ENCODE measurements around the gene SIX4.

The SIX4 gene

DNA sequence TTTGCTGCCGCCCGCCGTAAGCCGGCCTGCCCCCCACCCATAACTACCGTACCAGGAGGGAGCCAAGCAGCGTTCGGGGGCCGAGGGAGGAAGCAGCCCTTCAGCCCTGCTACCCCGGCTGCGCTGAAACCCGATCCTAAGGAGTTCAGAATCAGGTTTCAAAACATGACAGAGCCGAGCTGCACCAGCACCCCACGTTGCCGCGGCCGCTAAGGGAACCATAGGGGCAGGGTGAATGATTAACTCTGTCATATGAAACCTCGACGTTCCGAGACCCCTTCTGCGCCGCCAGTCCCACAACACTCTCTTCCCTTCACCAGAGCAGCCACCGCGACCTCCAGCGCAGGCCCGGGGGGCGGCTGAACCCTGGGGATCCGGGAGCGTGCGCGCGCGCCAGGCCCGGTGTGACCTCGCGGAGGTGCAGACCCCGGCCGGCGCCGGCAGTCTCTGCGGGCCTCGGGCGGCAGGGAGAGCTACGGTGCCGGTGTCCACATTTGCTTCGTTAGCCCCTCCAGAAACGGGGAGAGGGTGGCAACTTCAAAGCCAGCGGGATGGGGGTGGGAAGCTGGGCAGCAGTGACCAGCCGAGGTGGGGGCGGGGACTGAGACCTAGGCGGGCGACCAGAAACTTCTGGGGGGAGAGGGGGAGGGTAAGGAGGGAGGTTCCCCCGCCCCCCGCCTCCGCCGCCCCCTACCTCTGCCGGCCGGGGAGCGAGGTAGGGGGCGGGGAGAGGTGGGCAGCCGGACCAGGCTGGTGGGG is 1.6 kb downstream of the SIX4 start:
- no peak for DNase-seq (ENCODE audit: low read depth in 1 of 2, low spot score in 1 of 2)

- DNase-seq (ENCODE audit: low read depth in 1 of 2, low spot score in 1 of 2) = no peak
These were observed 2.1 kb downstream of the SIX4 start for GRCh38 chr14:60722107-60722356.

DNA sequence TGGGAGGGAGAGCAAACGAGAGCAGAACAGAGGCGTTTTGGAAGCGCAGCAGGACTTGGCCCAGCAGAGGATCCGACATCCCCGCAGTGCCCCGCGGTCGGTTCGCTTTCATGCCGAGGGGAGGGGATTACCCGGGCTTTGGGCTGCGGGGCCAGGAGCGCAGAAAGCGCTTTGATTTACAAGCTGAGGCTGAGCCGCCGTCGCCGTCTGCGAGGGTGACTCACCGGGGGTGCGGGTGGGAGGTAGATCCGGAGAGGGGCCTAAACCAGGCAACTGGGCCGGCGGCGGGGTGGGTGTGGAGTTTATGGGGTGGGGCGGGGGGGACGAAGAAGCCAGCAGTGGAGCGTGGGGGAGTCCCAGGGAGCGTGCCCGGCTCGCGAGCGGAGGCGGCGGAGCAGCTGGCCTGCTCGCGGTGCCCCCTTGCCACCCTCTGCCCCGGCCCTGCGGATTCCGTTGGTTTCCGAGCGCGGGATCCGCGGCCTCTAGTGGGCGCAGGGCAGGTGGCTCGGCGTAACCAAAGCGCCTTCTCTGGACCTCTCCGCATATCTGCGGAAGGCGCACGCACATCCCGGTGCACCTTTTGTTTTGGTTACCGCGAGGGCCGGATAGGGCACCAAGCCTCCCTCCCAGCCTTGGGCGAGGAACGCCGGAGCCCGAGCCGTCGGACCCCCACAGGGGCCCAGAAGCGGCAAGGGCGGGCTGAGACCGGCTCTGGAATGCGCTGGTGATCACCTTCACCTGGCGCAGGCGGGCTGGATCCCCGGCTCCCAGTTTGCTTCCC is 2.6 kb downstream of the SIX4 start:
- DNase-seq (ENCODE audit: low read depth in 1 of 2, low spot score in 1 of 2) = peak in 1 of 2 donors; percentile 35

- DNase-seq (ENCODE audit: low read depth in 1 of 2, low spot score in 1 of 2) = no peak
These were observed 3.2 kb downstream of the SIX4 start for GRCh38 chr14:60720962-60721325.

DNA sequence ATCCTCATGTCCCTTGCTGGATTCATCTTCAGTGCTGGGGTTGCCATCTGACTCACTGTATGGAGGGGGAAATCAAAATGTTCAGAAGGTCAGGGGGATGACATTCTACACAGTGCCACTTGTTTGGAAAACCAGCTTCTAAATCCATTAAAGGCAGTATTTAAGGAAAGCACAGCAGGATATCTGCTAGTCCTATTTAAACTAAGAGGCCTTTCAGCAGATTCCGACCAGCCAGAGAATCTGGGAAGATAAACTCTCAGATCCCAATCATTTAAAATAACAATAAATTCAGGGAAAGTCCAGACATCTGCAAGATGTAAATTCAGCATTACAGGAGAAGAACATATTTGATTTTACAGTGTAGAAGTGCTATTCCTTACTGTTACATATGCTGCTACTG is 3.8 kb downstream of the SIX4 start:
- no peak for DNase-seq (ENCODE audit: low read depth in 1 of 2, low spot score in 1 of 2)

GRCh38 chr14:60713513-60713912 is 10.6 kb downstream of the SIX4 start:
- no peak for DNase-seq (ENCODE audit: low read depth in 1 of 2, low spot score in 1 of 2)

DNA sequence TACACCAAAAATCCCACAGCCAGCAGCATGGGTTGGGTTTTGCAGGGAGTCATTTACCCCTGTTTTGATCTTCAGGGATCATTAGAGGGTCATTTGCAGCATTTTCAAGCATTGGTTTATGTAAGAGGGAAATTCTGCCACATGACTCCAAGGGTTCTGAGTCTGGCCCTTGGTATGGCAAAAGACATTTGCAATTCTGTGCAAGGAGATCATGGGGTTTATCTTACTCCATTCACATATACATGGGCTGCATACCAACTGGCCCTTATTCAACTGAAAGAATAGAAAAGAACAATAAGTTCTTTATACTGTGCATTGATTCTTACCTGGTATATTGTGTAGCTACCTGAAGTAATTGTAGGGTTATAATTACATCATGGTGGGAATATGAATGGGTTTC is 13.7 kb downstream of the SIX4 start:
- no peak for DNase-seq (ENCODE audit: low read depth in 1 of 2, low spot score in 1 of 2)

- DNase-seq (ENCODE audit: low read depth in 1 of 2, low spot score in 1 of 2) = no peak
These were observed 16.3 kb downstream of the SIX4 start for GRCh38 chr14:60707858-60708257.

- no peak for DNase-seq (ENCODE audit: low read depth in 1 of 2, low spot score in 1 of 2)
These were observed 19.1 kb downstream of the SIX4 start for GRCh38 chr14:60705100-60705499.

GRCh38 chr14:60700598-60700997 is 23.6 kb downstream of the SIX4 start:
- no peak for DNase-seq (ENCODE audit: low read depth in 1 of 2, low spot score in 1 of 2)

DNA sequence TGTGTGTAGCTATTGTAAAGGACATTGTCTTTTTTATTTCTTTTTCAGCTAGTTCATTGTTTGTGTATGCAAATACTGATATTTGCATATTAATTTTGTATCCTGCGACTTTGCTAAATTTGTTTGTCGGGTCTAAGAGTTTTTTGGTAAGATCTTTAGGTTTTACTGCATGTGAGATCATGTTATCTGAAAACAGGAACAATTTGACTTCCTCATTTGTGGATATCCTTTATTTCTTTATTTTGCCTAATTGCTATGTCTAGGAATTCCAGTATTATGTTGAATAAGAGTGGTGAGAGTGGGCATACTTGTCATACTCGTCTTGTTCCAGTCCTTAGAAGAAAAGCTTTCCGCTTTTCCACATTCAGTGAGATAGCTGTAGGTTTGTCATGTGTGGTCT is 28.8 kb downstream of the SIX4 start:
- no peak for DNase-seq (ENCODE audit: low read depth in 1 of 2, low spot score in 1 of 2)

DNA sequence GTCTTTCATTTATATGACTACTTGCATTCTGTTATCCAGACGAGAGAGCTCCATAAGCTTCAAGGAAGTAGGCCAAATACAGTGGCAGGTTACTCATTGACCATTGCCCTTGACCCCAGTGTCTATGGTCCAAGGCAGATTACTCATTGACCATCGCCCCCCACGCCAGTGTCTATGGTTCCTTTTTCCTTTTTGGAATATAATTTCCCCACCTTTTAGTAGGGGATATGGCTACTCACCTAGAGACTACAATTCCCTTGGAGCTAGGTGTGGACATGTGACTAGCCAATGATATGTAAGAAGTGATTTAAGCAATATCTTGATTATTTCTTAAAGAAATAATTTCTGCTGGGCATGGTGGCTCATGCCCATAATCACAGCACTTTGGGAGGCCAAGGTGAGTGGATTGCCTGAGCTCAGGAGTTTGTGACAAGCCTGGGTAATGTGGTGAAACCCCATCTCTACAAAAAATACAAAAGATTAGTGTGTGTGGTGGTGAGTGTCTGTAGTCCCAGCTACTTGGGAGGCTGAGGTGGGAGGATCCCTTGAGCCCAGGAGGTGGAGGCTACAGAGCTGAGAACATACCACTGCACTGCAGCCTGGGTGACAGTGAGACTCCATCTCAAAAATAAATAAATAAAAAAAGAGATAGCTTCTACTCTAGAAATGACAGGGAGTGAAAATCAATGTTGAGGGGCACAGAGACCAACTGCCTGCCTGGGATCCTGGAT is 32.6 kb downstream of the SIX4 start:
- no peak for DNase-seq (ENCODE audit: low read depth in 1 of 2, low spot score in 1 of 2)

DNA sequence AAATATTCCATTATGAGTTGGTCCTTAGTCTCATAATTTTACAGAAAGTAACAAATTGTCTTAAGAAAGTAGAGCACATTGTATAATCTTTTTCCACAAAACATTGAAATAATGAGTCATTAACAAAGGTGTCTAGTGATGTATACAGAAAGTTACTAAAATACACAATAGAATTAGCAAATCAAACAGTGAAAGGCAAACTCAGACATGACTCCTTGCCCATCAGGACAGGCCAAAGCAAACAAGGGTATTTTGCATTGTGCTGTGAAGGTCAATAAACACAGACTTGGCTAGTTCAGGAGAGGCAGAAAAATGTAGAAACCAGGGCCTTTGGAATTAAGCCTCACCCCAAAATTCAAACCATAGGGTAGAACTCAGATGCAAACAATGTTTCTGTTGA is 37.3 kb downstream of the SIX4 start:
- no peak for DNase-seq (ENCODE audit: low read depth in 1 of 2, low spot score in 1 of 2)

DNA sequence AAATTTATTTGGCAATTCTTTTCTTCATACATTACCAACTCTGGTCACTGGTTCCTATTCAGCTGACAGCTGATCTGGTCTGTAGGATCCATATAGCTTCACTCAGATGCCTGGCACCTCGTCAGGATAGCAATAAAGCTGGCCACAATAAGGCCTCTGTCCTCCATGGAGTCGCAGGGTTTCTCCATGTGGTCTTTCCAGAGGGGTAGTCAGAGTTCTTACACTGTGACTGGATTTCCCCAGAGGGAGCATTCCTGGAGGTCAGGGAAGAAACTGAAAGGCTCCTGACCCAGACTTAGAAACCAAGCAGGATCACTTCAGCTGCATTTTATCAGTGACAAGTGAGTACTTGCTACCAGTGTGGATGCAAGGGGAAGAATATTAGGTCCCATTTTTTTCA is 39.9 kb downstream of the SIX4 start:
- DNase-seq (ENCODE audit: low read depth in 1 of 2, low spot score in 1 of 2) = no peak

DNA sequence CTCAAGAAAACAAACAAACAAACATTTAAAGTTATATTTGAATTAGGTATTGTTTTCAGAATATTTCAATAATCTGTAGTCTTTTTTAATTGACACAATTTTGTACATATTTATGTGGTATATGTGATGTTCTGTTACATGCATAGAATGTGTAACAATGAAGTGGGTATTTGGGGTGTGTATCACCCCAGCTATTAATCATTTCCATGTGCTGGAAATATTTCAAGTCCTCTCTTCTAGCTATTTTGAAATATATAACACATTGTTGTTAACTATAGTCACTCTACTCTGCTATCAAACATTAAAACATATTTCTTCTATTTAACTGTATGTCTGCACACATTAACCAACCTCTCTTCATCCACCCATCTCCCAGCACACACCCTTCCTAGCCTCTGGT is 42.9 kb downstream of the SIX4 start:
- DNase-seq (ENCODE audit: low read depth in 1 of 2, low spot score in 1 of 2) = no peak

DNA sequence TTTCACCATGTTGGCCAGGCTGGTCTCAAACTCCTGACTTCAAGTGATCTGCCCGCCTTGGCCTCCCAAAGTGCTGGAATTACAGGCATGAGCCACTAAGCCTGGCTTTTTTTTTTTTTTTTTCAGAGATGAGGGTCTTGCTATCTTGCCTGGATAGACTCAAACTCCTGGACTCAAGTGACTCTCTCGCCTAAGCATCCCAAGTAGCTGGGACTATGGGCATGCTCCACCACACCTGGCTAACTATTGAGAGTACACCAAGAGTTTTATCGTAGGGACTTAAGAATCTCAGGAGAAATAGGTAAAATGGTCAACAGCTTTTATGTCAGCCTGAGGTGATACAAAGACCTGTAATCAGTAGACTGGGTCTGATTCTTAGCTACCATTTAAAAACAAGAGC is 43.6 kb downstream of the SIX4 start:
- DNase-seq (ENCODE audit: low read depth in 1 of 2, low spot score in 1 of 2) = no peak

DNA sequence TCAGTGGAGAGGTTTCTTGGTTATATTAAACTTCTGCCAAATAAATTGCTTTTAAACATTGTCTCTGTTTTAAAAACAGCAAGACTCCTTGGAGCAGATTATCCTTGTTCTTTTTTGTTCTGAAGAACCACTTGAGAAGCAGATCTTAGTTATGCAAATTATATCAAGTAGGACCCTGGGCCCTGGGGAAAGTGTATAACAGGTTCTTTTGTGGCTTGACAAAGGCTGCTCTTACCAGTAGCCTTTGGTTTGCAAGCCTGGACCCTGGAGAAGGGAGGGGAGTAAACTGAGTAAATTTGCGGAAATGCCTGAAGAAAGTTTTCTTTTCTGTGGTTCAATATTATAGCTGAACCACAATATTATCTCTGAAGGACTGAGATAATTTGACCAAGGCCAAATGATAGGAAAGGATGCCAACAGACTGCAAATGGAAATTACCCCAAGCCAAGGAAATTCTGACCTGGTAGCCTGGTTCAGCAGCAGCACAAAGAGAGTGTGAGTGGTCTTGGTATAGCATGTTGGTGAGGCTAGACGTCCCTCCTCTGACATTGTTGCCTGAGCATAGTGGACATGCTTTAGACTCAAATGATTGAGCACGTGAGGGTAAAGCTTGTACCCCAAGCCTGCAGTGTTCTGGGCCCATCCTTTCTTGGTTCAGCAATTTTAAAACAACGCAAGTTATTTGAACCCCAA is 44.4 kb downstream of the SIX4 start:
- no peak for DNase-seq (ENCODE audit: low read depth in 1 of 2, low spot score in 1 of 2)

DNA sequence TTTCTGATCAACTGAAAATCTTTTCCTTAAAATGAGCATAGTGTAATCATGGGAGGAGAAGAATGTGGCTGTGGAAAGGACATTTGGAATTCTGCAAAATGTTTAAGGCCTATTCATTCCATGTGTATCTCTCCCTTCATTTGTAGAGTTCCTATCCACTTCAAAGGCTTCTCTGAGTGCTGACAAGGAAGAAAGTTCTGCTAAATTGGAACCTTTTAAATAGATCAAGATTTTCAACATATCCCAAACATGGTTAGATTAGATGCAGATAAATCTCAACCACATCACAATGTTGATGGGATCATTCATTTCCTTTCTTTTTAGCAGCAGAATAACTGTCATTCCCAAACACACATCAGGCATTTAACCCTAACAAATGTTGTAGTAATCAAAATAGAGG is 46.5 kb downstream of the SIX4 start:
- no peak for DNase-seq (ENCODE audit: low read depth in 1 of 2, low spot score in 1 of 2)

GRCh38 chr14:60670989-60671388 is 53.2 kb downstream of the SIX4 start:
- DNase-seq (ENCODE audit: low read depth in 1 of 2, low spot score in 1 of 2) = no peak

DNA sequence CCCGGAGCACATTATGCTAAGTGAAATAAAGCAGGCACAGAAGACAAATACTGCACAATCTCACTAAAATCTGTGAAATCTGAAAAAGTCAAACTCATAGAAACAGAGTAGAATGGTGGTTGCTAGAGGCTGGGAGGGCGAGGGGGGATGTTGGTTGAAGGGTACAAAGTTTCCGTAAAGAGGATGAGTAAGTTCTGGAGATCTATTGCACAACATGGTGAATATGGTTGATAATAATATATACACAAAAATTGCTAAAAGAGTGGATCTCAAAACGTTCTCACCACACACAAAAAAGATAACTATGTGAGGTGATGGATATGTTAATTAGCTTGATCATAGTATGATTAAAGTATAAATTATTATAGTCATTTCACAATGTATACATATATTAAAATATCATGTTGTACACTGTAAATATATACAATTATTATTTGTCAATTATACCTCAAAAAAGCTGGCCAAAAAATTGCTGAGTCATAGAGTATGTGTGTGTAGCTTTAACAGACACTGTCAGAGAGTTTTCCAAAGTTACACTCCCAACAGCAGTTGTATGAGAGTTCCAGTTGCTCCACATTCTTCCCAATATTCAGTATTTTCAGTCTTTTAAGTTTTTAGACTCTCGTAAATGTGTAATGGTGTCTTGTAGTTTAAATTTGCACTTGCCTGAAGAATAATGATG is 55.6 kb downstream of the SIX4 start:
- no peak for DNase-seq (ENCODE audit: low read depth in 1 of 2, low spot score in 1 of 2)

DNA sequence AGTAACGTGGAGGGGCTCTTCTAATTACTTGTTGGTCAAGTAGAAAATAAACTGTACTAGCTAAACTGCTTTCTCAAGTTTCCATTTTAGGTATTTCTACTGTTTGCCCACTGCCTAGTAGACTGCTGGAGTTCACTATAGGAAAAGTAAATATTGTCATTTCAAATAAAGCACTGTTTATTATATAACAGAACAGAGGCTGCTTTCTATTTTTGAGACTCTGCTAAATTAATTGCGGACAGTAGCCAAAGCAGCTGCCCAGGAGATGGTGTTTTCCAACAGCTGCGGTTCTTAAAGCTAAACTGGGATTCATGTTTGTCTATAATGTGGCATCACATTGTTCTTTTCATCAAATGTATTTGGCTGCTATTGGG is 59.0 kb downstream of the SIX4 start:
- DNase-seq (ENCODE audit: low read depth in 1 of 2, low spot score in 1 of 2) = no peak
